HEK293 (cell line): ENCODE results near the gene METTL17.

ENCODE experiments used
- TRIM28 ChIP-seq: IDR thresholded peaks from 2 replicates; pipeline ENCODE4 v1.6.1; 2011; ENCODE audit warnings: low read length, control low read depth, borderline replicate concordance
- YY1 ChIP-seq: fragments of 450-650 bp; formaldehyde crosslinking; IDR thresholded peaks from 2 replicates; pipeline ENCODE4 v1.5.1; 2018; ENCODE audit warnings: missing biosample characterization, missing genetic modification characterization
- ZBTB20 ChIP-seq: fragments of 450-650 bp; formaldehyde crosslinking; IDR thresholded peaks from 2 replicates; pipeline ENCODE4 v1.5.1; 2016; ENCODE audit warnings: missing biosample characterization, missing genetic modification characterization
- ZBTB21 ChIP-seq: fragments of 450-650 bp; formaldehyde crosslinking; IDR thresholded peaks from 2 replicates; pipeline ENCODE4 v1.5.1; 2017; ENCODE audit warnings: missing biosample characterization, missing genetic modification characterization
- ZFP37 ChIP-seq: fragments of 450-650 bp; formaldehyde crosslinking; IDR thresholded peaks from 2 replicates; pipeline ENCODE4 v1.5.1; 2016; ENCODE audit warnings: missing biosample characterization, missing genetic modification characterization
- ZNF146 ChIP-seq: fragments of 450-650 bp; formaldehyde crosslinking; IDR thresholded peaks from 2 replicates; pipeline ENCODE4 v1.5.1; 2016; ENCODE audit warnings: missing biosample characterization, missing genetic modification characterization
- ZNF175 ChIP-seq: fragments of 450-650 bp; formaldehyde crosslinking; IDR thresholded peaks from 2 replicates; pipeline ENCODE4 v1.5.1; 2016; ENCODE audit warnings: missing biosample characterization, missing genetic modification characterization
- TF ChIP-seq, protein P1 (sequence below): fragments of 450-650 bp; formaldehyde crosslinking; IDR thresholded peaks from 2 replicates; pipeline ENCODE4 v1.5.1; 2016; ENCODE audit warnings: missing biosample characterization, missing genetic modification characterization

DNA sequence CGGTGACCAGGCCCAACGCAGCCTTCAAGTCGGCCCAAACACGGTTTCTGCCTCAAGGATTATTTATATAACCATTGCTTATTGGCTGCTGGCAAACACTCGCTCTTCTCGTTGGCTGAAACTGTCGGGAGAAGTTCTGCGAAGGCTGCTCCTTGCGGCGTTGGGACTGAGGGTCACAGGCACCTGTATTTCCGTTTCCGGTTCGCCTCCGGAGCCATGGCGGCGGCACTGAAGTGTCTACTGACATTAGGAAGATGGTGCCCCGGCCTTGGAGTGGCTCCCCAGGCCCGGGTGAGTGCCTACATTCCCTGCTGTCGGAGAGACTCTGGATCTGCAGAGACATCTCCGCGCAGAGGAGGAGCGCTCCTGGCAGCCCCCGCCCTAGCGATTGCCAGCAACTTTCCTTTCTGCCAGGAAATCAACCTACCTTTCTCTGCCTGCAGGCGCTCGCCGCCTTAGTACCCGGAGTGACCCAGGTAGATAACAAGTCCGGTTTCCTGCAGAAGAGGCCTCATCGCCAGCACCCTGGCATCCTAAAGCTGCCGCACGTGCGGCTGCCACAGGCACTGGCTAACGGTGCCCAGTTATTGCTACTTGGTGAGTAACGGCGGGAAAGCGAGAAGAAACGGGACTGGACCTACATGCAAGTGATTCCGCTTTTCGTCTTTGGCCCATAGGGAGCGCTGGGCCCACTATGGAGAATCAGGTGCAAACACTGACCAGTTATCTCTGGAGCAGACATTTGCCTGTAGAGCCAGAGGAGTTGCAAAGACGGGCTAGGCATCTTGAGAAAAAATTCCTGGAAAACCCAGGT lies at the start of gene METTL17:
- TF ChIP-seq, protein P1, sequence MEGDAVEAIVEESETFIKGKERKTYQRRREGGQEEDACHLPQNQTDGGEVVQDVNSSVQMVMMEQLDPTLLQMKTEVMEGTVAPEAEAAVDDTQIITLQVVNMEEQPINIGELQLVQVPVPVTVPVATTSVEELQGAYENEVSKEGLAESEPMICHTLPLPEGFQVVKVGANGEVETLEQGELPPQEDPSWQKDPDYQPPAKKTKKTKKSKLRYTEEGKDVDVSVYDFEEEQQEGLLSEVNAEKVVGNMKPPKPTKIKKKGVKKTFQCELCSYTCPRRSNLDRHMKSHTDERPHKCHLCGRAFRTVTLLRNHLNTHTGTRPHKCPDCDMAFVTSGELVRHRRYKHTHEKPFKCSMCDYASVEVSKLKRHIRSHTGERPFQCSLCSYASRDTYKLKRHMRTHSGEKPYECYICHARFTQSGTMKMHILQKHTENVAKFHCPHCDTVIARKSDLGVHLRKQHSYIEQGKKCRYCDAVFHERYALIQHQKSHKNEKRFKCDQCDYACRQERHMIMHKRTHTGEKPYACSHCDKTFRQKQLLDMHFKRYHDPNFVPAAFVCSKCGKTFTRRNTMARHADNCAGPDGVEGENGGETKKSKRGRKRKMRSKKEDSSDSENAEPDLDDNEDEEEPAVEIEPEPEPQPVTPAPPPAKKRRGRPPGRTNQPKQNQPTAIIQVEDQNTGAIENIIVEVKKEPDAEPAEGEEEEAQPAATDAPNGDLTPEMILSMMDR (tag by site-specific recombination): peak; percentile 85
- TF ChIP-seq YY1 (tag by site-specific recombination): peak; percentile 93
- no peak for TF ChIP-seq ZNF146 (tag by site-specific recombination)
- TF ChIP-seq ZNF175 (tag by site-specific recombination): no peak
- TF ChIP-seq ZBTB21 (tag by site-specific recombination): peak; percentile 39; the same call in 1 of the 2 replicates
- no peak for TF ChIP-seq TRIM28
- TF ChIP-seq ZBTB20 (tag by site-specific recombination): no peak; the same call in 1 of the 2 replicates
- TF ChIP-seq ZFP37 (tag by site-specific recombination): peak; percentile 31; the same call in 1 of the 2 replicates
